HCT116 (cell line): ENCODE results near the gene SLC25A13. TPM values are rescaled to one million over a fixed set of nuclear protein-coding genes. Genes with fewer than 3 reads are reported as not detected.

Experiments
- ATAC-seq: fragments of 200-7000 bp; cut with Tn5 transposase; 2 replicates; pipeline ENCODE4 v1.9.1; 2020; ENCODE audit warnings: mild to moderate bottlenecking, moderate library complexity
- BruUV-seq: library from RNA; stranded (reverse); fragments of 400-500 nt; replicated peaks from 2 replicates; lab custom pipeline; 2021; lab: Mats Ljungman, UMichigan
- CTCF ChIA-PET: fragments of 300-600 bp; sonication (Branson Sonifier 250); formaldehyde crosslinking; loops from one replicate; lab custom pipeline; 2021; ENCODE audit warnings: antibody characterized with exemption; lab: Charles Lee
- POLR2A ChIA-PET: fragments of 300-600, 350-600 bp; sonication (Branson Sonifier 250); formaldehyde crosslinking; loops from one replicate; lab custom pipeline; 2021; ENCODE audit warnings: antibody characterized with exemption; lab: Charles Lee
- RAD21 ChIA-PET, 2 experiments: fragments of 300-600 bp; sonication (Branson Sonifier 250); formaldehyde crosslinking; loops; one replicate each; lab custom pipeline; 2023; ENCODE audit warnings: low total read pairs in 2 of 2; ENCODE audit not compliant: uncharacterized antibody in 2 of 2, unreplicated experiment in 2 of 2, low non-redundant PET in 1 of 2; lab: Charles Lee
- DNase-seq: peaks from one replicate; pipeline ENCODE4 v3.0.0-alpha.2; 2010; ENCODE audit warnings: low read depth, low spot score
- H2AFZ ChIP-seq: fragments of 200-600 bp; shearing (Covaris generic), sonication (generic); 2 replicates; pipeline ENCODE4 v1.6.1; 2017; ENCODE audit warnings: low read depth, mixed run types, mixed read lengths, antibody characterized with exemption, low read length; ENCODE audit not compliant: poor library complexity, severe bottlenecking
- H3K27ac ChIP-seq: 2 replicates; pipeline ENCODE4 v1.5.1; 2012; ENCODE audit warnings: low read depth, low read length
- H3K27me3 ChIP-seq: fragments of 200-600 bp; sonication (generic); 2 replicates; pipeline ENCODE4 v1.6.1; 2016; ENCODE audit warnings: mixed run types, low read length, mixed read lengths; ENCODE audit not compliant: insufficient read depth
- H3K36me3 ChIP-seq, 2 experiments: fragments of 200-500 bp in 1 of 2; fragments of 200-600 bp in 1 of 2; sonication (Bioruptor generic) in 1 of 2; sonication (generic) in 1 of 2; 2 replicates each; pipeline versions ENCODE4 v1.5.1 to v1.6.1; 2014 to 2016; ENCODE audit warnings: low read length in 2 of 2, inconsistent platforms in 1 of 2, mixed read lengths in 1 of 2, mixed run types in 1 of 2; ENCODE audit not compliant: insufficient read depth in 2 of 2, control insufficient read depth in 1 of 2
- H3K4me1 ChIP-seq, 2 experiments: fragments of 200-600 bp in 1 of 2; sonication (generic) in 1 of 2; 2 replicates each; pipeline versions ENCODE4 v1.5.1 to v1.6.1; 2012 to 2017; ENCODE audit warnings: low read length in 2 of 2, inconsistent platforms in 1 of 2, mild to moderate bottlenecking in 1 of 2, mixed read lengths in 1 of 2, mixed run types in 1 of 2, moderate library complexity in 1 of 2; ENCODE audit not compliant: insufficient read depth in 2 of 2, control insufficient read depth in 1 of 2
- H3K4me2 ChIP-seq: fragments of 200-600 bp; sonication (generic); 2 replicates; pipeline ENCODE4 v1.6.1; 2017; ENCODE audit warnings: mixed run types, low read length, mixed read lengths
- H3K4me3 ChIP-seq, 2 experiments: fragments of 200-600 bp in 1 of 2; sonication (generic) in 1 of 2; replicated peaks in 1 of 2; 2 replicates each; pipeline ENCODE4 v1.5.1; 2011 to 2016; ENCODE audit warnings: low read length in 2 of 2, control low read depth in 1 of 2, low read depth in 1 of 2, mild to moderate bottlenecking in 1 of 2, mixed read lengths in 1 of 2, mixed run types in 1 of 2
- H3K79me2 ChIP-seq: fragments of 200-600 bp; sonication (generic); 2 replicates; pipeline ENCODE4 v1.6.1; 2017; ENCODE audit warnings: mild to moderate bottlenecking, mixed run types, low read length, moderate library complexity, mixed read lengths; ENCODE audit not compliant: insufficient read depth
- H3K9ac ChIP-seq: fragments of 200-600 bp; sonication (generic); 2 replicates; pipeline ENCODE4 v1.6.1; 2016; ENCODE audit warnings: low read length, mixed read lengths
- H3K9me2 ChIP-seq: fragments of 200-600 bp; sonication (generic), shearing (Covaris generic); 2 replicates; pipeline ENCODE4 v1.6.1; 2017; ENCODE audit warnings: mixed run types, mild to moderate bottlenecking, moderate library complexity; ENCODE audit not compliant: insufficient read depth
- H3K9me3 ChIP-seq, 2 experiments: fragments of 200-500 bp in 1 of 2; fragments of 200-600 bp in 1 of 2; sonication (Bioruptor generic) in 1 of 2; sonication (generic) in 1 of 2; 2 replicates each; pipeline ENCODE4 v1.6.1; 2014 to 2017; ENCODE audit warnings: low read length in 2 of 2, mixed read lengths in 2 of 2, inconsistent platforms in 1 of 2, low read depth in 1 of 2, mild to moderate bottlenecking in 1 of 2, mixed run types in 1 of 2, moderate library complexity in 1 of 2; ENCODE audit not compliant: control insufficient read depth in 1 of 2, insufficient read depth in 1 of 2
- H4K20me1 ChIP-seq: fragments of 200-600 bp; sonication (generic), shearing (Covaris generic); 2 replicates; pipeline ENCODE4 v1.6.1; 2017; ENCODE audit warnings: mixed run types, mild to moderate bottlenecking, moderate library complexity; ENCODE audit not compliant: insufficient read depth
- CBX3 ChIP-seq: IDR thresholded peaks from 2 replicates; pipeline ENCODE4 v1.6.1; 2012; ENCODE audit warnings: low read depth
- CEBPB ChIP-seq: IDR thresholded peaks from 2 replicates; pipeline ENCODE4 v1.6.1; 2012; ENCODE audit warnings: low read depth
- EGR1 ChIP-seq: IDR thresholded peaks from 2 replicates; pipeline ENCODE4 v1.6.1; 2012; ENCODE audit warnings: low read depth
- ELF1 ChIP-seq: IDR thresholded peaks from 2 replicates; pipeline ENCODE4 v1.6.1; 2012; ENCODE audit warnings: low read depth, borderline replicate concordance
- EZH2 ChIP-seq: fragments of 200-600 bp; sonication (generic); IDR thresholded peaks from 2 replicates; pipeline ENCODE4 v1.6.1; 2017; ENCODE audit warnings: antibody characterized with exemption, mixed run types
- EZH2phosphoT487 ChIP-seq: fragments of 200-600 bp; IDR thresholded peaks from 2 replicates; pipeline ENCODE4 v1.6.1; 2018; ENCODE audit warnings: antibody characterized with exemption, borderline replicate concordance
- POLR2A ChIP-seq: IDR thresholded peaks from 2 replicates; pipeline ENCODE4 v1.7.0; 2011; ENCODE audit warnings: borderline replicate concordance; ENCODE audit not compliant: insufficient read depth, insufficient read length; ENCODE audit errors: extremely low read depth
- TCF7L2 ChIP-seq: IDR thresholded peaks from 2 replicates; pipeline ENCODE4 v1.7.0; 2011; ENCODE audit warnings: borderline replicate concordance, inconsistent platforms; ENCODE audit not compliant: insufficient read depth, insufficient read length; ENCODE audit errors: extremely low read depth
- ZFX ChIP-seq: fragments of 450-650 bp; IDR thresholded peaks from 2 replicates; pipeline ENCODE4 v1.6.1; 2017
- ZNF274 ChIP-seq: fragments of 200-500 bp; sonication (Bioruptor generic); IDR thresholded peaks from 2 replicates; pipeline ENCODE4 v1.6.1; 2014; ENCODE audit warnings: mild to moderate bottlenecking, low read depth, low read length, inconsistent platforms
- intact Hi-C: fragments of 100-400 bp; cut with micrococcal nuclease; formaldehyde crosslinking; loops from 2 replicates; pipeline ENCODE4 v1.10.0; 2022
- total RNA-seq: library from RNA; stranded (reverse); gene quantifications from one replicate; pipeline ENCODE4 v1.2.1, GENCODE V29; 2021; ENCODE audit not compliant: unreplicated experiment
- TF ChIP-seq, protein P1 (sequence below): IDR thresholded peaks from 2 replicates; pipeline ENCODE4 v1.6.1; 2012
- TF ChIP-seq, protein P2 (sequence below): IDR thresholded peaks from 2 replicates; pipeline ENCODE4 v1.6.1; 2012
- TF ChIP-seq, protein P3 (sequence below): IDR thresholded peaks from 2 replicates; pipeline ENCODE4 v1.6.1; 2011; ENCODE audit warnings: mild to moderate bottlenecking, low read length, moderate library complexity; ENCODE audit not compliant: insufficient replicate concordance; ENCODE audit errors: extremely low read depth

SLC25A13 gene
- total RNA-seq, 1 experiment from 2014 or later: 19.3 TPM

DNA sequence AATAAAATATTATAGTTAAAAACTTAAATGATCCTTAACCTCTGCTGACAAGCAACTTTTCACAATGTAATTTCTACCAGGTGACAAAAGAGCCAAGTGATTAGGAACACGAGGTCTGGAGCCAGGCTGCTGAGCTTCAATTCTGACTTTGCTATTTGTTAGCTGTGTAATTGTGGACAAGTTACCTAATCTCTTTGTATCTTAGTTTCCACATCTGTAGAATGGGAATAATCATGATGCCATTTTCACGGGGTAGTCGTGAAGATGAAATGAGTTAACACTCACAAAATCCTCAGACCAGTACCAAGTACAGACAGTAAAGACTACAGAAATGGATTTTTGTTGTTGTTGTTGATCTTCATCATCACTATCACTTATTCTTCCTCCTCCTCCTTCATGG, 144.5 kb downstream of the SLC25A13 start:
- BruUV-seq: no TSS peak
- no peaks in the 10 kb centered on the region for H3K9me3 ChIP-seq
- no peak overlapping the region for H3K27ac ChIP-seq
- no peaks in the 10 kb centered on the region for H3K9me2 ChIP-seq
- H3K36me3 ChIP-seq: peaks cover 0 to 9% of the 10 kb centered on the region in 2 experiments; a peak in 1 of 4 replicates
- H4K20me1 ChIP-seq: no peaks in the 10 kb centered on the region
- TF ChIP-seq TCF7L2 (no peak), ZFX (no peak), EZH2 (no peak), ZNF274 (no peak), EGR1 (no peak), ELF1 (no peak), POLR2A (no peak), EZH2phosphoT487 (no peak), CEBPB (no peak), CBX3 (no peak)
- TF ChIP-seq, protein P1, sequence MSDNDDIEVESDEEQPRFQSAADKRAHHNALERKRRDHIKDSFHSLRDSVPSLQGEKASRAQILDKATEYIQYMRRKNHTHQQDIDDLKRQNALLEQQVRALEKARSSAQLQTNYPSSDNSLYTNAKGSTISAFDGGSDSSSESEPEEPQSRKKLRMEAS: no peak
- TF ChIP-seq, protein P2, sequence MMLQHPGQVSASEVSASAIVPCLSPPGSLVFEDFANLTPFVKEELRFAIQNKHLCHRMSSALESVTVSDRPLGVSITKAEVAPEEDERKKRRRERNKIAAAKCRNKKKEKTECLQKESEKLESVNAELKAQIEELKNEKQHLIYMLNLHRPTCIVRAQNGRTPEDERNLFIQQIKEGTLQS: no peak
- TF ChIP-seq, protein P3, sequence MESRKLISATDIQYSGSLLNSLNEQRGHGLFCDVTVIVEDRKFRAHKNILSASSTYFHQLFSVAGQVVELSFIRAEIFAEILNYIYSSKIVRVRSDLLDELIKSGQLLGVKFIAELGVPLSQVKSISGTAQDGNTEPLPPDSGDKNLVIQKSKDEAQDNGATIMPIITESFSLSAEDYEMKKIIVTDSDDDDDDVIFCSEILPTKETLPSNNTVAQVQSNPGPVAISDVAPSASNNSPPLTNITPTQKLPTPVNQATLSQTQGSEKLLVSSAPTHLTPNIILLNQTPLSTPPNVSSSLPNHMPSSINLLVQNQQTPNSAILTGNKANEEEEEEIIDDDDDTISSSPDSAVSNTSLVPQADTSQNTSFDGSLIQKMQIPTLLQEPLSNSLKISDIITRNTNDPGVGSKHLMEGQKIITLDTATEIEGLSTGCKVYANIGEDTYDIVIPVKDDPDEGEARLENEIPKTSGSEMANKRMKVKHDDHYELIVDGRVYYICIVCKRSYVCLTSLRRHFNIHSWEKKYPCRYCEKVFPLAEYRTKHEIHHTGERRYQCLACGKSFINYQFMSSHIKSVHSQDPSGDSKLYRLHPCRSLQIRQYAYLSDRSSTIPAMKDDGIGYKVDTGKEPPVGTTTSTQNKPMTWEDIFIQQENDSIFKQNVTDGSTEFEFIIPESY: no peak
- ChIA-PET POLR2A (no interaction called here), CTCF (no interaction called here), RAD21 (no interaction called here)
- no peak overlapping the region for H3K9ac ChIP-seq
- no peak for DNase-seq
- H2AFZ ChIP-seq: no peak overlapping the region
- no peaks in the 10 kb centered on the region for H3K79me2 ChIP-seq
- no peak for ATAC-seq
- H3K27me3 ChIP-seq: no peaks in the 10 kb centered on the region
- H3K4me1 ChIP-seq: no peaks in the 10 kb centered on the region
- no peak overlapping the region for H3K4me2 ChIP-seq
- H3K4me3 ChIP-seq: no peak overlapping the region
- intact Hi-C loops: no loop called here
